H1 (cell line): ENCODE measurements around the gene RIN1. TPM values are rescaled to one million over a fixed set of nuclear protein-coding genes. Genes with fewer than 3 reads are reported as not detected.

ENCODE experiments used
- CTCF ChIA-PET: fragments of 300-600 bp; sonication (Branson Sonifier 250); formaldehyde crosslinking; loops from one replicate; lab custom pipeline; 2021; ENCODE audit not compliant: partially characterized antibody; lab: Charles Lee
- POLR2A ChIA-PET: fragments of 300-600 bp; sonication (Branson Sonifier 250); formaldehyde crosslinking; loops from one replicate; lab custom pipeline; 2021; ENCODE audit warnings: inconsistent platforms; ENCODE audit not compliant: partially characterized antibody; lab: Charles Lee
- DNase-seq, 2 experiments: peaks; one replicate each; pipeline versions ENCODE4 v3.0.0 to v3.0.0-alpha.2; 2010 to 2022; ENCODE audit warnings: low spot score in 2 of 2, low read depth in 1 of 2, mixed read lengths in 1 of 2
- FAIRE-seq: peaks from 2 replicates; lab custom pipeline; 2011; peaks lifted over from hg19 to GRCh38; lab: Jason Lieb, UNC
- H2AFZ ChIP-seq: 2 replicates; pipeline ENCODE4 v1.8.1; 2012; ENCODE audit warnings: low read length, inconsistent platforms
- H2AK5ac ChIP-seq: 2 replicates; pipeline ENCODE4 v1.6.1; 2013; ENCODE audit warnings: low read depth, low read length
- H2BK120ac ChIP-seq: replicated peaks from 2 replicates; pipeline ENCODE3; 2013; ENCODE audit warnings: low read depth, low read length, inconsistent platforms
- H2BK12ac ChIP-seq: 2 replicates; pipeline ENCODE4 v1.6.1; 2013; ENCODE audit warnings: low read depth, low read length
- H2BK15ac ChIP-seq: 2 replicates; pipeline ENCODE4 v1.6.1; 2013; ENCODE audit warnings: low read length
- H2BK20ac ChIP-seq: 2 replicates; pipeline ENCODE4 v1.6.1; 2013; ENCODE audit warnings: low read length
- H2BK5ac ChIP-seq: 2 replicates; pipeline ENCODE4 v1.6.1; 2013; ENCODE audit warnings: low read depth, low read length
- H3K14ac ChIP-seq: 2 replicates; pipeline ENCODE4 v1.6.1; 2013; ENCODE audit warnings: inconsistent platforms; ENCODE audit not compliant: insufficient read length
- H3K18ac ChIP-seq: 2 replicates; pipeline ENCODE4 v1.6.1; 2013; ENCODE audit warnings: low read length; ENCODE audit errors: extremely low read depth
- H3K23ac ChIP-seq: 2 replicates; pipeline ENCODE4 v1.6.1; 2013; ENCODE audit warnings: inconsistent platforms; ENCODE audit not compliant: insufficient read length
- H3K23me2 ChIP-seq: 2 replicates; pipeline ENCODE4 v1.6.1; 2013; ENCODE audit warnings: low read depth, low read length
- H3K27ac ChIP-seq: 2 replicates; pipeline ENCODE4 v1.6.1; 2011; ENCODE audit warnings: low read depth, low read length, inconsistent platforms
- H3K27me3 ChIP-seq, 4 experiments: replicated peaks in 1 of 4; 1 replicate in 1 of 4; 2 replicates in 3 of 4; pipeline versions ENCODE4 v1.6.1 to v1.8.1; 2011 to 2013; ENCODE audit warnings: low read length in 3 of 4, mild to moderate bottlenecking in 3 of 4, inconsistent platforms in 2 of 4, mixed read lengths in 2 of 4, moderate library complexity in 1 of 4; ENCODE audit not compliant: control insufficient read depth in 3 of 4, insufficient read depth in 3 of 4; ENCODE audit errors: extremely low read depth in 1 of 4
- H3K36me3 ChIP-seq, 4 experiments: 2 replicates each; pipeline versions ENCODE4 v1.6.1 to v1.8.1; 2011 to 2013; ENCODE audit warnings: mild to moderate bottlenecking in 4 of 4, low read length in 3 of 4, moderate library complexity in 2 of 4, control low read depth in 1 of 4, inconsistent platforms in 1 of 4; ENCODE audit not compliant: insufficient read depth in 4 of 4, control insufficient read depth in 2 of 4
- H3K4ac ChIP-seq: replicated peaks from 2 replicates; pipeline ENCODE3; 2013; ENCODE audit warnings: low read length, low read depth, mixed read lengths, inconsistent platforms; ENCODE audit not compliant: insufficient read length
- H3K4me1 ChIP-seq, 4 experiments: replicated peaks in 1 of 4; 1 replicate in 1 of 4; 2 replicates in 3 of 4; pipeline versions ENCODE4 v1.6.1 to v1.8.1; 2011 to 2013; ENCODE audit warnings: low read length in 3 of 4, inconsistent platforms in 2 of 4, mixed read lengths in 1 of 4; ENCODE audit not compliant: insufficient read depth in 4 of 4, control insufficient read depth in 3 of 4
- H3K4me2 ChIP-seq, 2 experiments: 2 replicates each; pipeline versions ENCODE4 v1.6.1 to v1.8.1; 2011 to 2013; ENCODE audit warnings: low read depth in 2 of 2, low read length in 2 of 2, control low read depth in 1 of 2, inconsistent platforms in 1 of 2, mild to moderate bottlenecking in 1 of 2; ENCODE audit not compliant: insufficient read depth in 1 of 2
- H3K4me3 ChIP-seq, 4 experiments: fragments of 200-600, 300-600 bp in 1 of 4; sonication (generic), shearing (Covaris generic), sonication (Bioruptor Twin) in 1 of 4; 2 replicates each; pipeline versions ENCODE4 v1.5.1 to v1.8.1; 2011 to 2016; ENCODE audit warnings: low read length in 4 of 4, low read depth in 3 of 4, control low read depth in 2 of 4, inconsistent platforms in 2 of 4, mild to moderate bottlenecking in 2 of 4, mixed read lengths in 1 of 4, moderate library complexity in 1 of 4; ENCODE audit not compliant: insufficient read depth in 2 of 4; ENCODE audit errors: extremely low read depth in 1 of 4
- H3K56ac ChIP-seq: replicated peaks from 2 replicates; pipeline ENCODE3; 2013; ENCODE audit warnings: low read depth, mild to moderate bottlenecking, mixed read lengths, low read length, inconsistent platforms; ENCODE audit not compliant: insufficient read length
- H3K79me1 ChIP-seq: 2 replicates; pipeline ENCODE4 v1.6.1; 2013; ENCODE audit warnings: low read depth, low read length, control low read depth
- H3K79me2 ChIP-seq, 2 experiments: 2 replicates each; pipeline versions ENCODE4 v1.6.1 to v1.8.1; 2012 to 2013; ENCODE audit warnings: low read length in 2 of 2, mild to moderate bottlenecking in 2 of 2, inconsistent platforms in 1 of 2; ENCODE audit not compliant: insufficient read depth in 2 of 2, control insufficient read depth in 1 of 2
- H3K9ac ChIP-seq, 4 experiments: replicated peaks in 1 of 4; 1 replicate in 1 of 4; 2 replicates in 3 of 4; pipeline versions ENCODE4 v1.6.1 to v1.8.1; 2011 to 2013; ENCODE audit warnings: low read depth in 3 of 4, low read length in 3 of 4, control low read depth in 2 of 4, mild to moderate bottlenecking in 2 of 4, moderate library complexity in 2 of 4, inconsistent platforms in 1 of 4; ENCODE audit errors: extremely low read depth in 1 of 4
- H3K9me3 ChIP-seq, 2 experiments: 2 replicates each; pipeline versions ENCODE4 v1.6.1 to v1.8.1; 2012 to 2013; ENCODE audit warnings: mild to moderate bottlenecking in 2 of 2, moderate library complexity in 2 of 2, control low read depth in 1 of 2, inconsistent platforms in 1 of 2, low read depth in 1 of 2, low read length in 1 of 2, mixed read lengths in 1 of 2; ENCODE audit not compliant: insufficient read depth in 2 of 2
- H4K20me1 ChIP-seq, 2 experiments: replicated peaks in 1 of 2; 2 replicates each; pipeline versions ENCODE3 to v1.8.1; 2011 to 2013; ENCODE audit warnings: inconsistent platforms in 2 of 2, low read length in 2 of 2, mild to moderate bottlenecking in 1 of 2; ENCODE audit not compliant: insufficient read depth in 2 of 2, control insufficient read depth in 1 of 2
- H4K5ac ChIP-seq: 2 replicates; pipeline ENCODE4 v1.6.1; 2013; ENCODE audit warnings: low read length, low read depth, mixed read lengths, inconsistent platforms; ENCODE audit not compliant: insufficient read length
- H4K8ac ChIP-seq: 2 replicates; pipeline ENCODE4 v1.8.0; 2013; ENCODE audit warnings: mild to moderate bottlenecking, moderate library complexity, low read length, inconsistent platforms; ENCODE audit not compliant: insufficient read depth; ENCODE audit errors: extremely low read depth
- H4K91ac ChIP-seq: replicated peaks from 2 replicates; pipeline ENCODE3; 2013; ENCODE audit warnings: low read length, mixed read lengths, inconsistent platforms; ENCODE audit not compliant: insufficient read length
- ASH2L ChIP-seq: fragments of 200-600, 300-600 bp; sonication (generic); IDR thresholded peaks from one replicate; pipeline ENCODE4 v1.7.1; 2017; ENCODE audit warnings: low read length
- BRCA1 ChIP-seq: IDR thresholded peaks from 2 replicates; pipeline ENCODE4 v1.6.1; 2012; ENCODE audit warnings: low read depth, low read length, improper control_type of control experiment
- CHD2 ChIP-seq: IDR thresholded peaks from 2 replicates; pipeline ENCODE4 v1.6.1; 2012; ENCODE audit warnings: low read length, improper control_type of control experiment
- JUN ChIP-seq: IDR thresholded peaks from 2 replicates; pipeline ENCODE4 v1.6.1; 2011; ENCODE audit warnings: low read depth, mild to moderate bottlenecking, improper control_type of control experiment, low read length
- KDM5A ChIP-seq: fragments of 200-600 bp; IDR thresholded peaks from 2 replicates; pipeline ENCODE4 v1.7.1; 2012; ENCODE audit warnings: mild to moderate bottlenecking, low read length, inconsistent platforms, mixed read lengths
- NANOG ChIP-seq: IDR thresholded peaks from 2 replicates; pipeline ENCODE4 v1.6.1; 2011; ENCODE audit warnings: low read length, low read depth, mild to moderate bottlenecking, inconsistent platforms; ENCODE audit not compliant: insufficient read depth, poor library complexity, severe bottlenecking
- RNF2 ChIP-seq: fragments of 200-900, 300-1000 bp; sonication (generic); IDR thresholded peaks from 2 replicates; pipeline ENCODE4 v1.7.1; 2016; ENCODE audit warnings: borderline replicate concordance, low read depth, mild to moderate bottlenecking, antibody characterized with exemption, low read length; ENCODE audit not compliant: poor library complexity, severe bottlenecking; ENCODE audit errors: missing control alignments
- SP2 ChIP-seq: IDR thresholded peaks from 2 replicates; pipeline ENCODE4 v1.6.1; 2012; ENCODE audit warnings: mild to moderate bottlenecking, low read length, inconsistent platforms
- SUZ12 ChIP-seq: fragments of 200-600 bp; sonication (generic); IDR thresholded peaks from 2 replicates; pipeline ENCODE4 v1.6.1; 2012; ENCODE audit warnings: mild to moderate bottlenecking, inconsistent platforms, low read length, moderate library complexity, mixed read lengths
- TBP ChIP-seq: IDR thresholded peaks from 2 replicates; pipeline ENCODE4 v1.6.1; 2011; ENCODE audit warnings: low read depth, low read length, improper control_type of control experiment
- TCF12 ChIP-seq: IDR thresholded peaks from 2 replicates; pipeline ENCODE4 v1.6.1; 2011; ENCODE audit warnings: low read depth, mild to moderate bottlenecking, low read length
- ZNF274 ChIP-seq: IDR thresholded peaks from 2 replicates; pipeline ENCODE4 v1.7.0; 2012; ENCODE audit warnings: low read length, borderline replicate concordance; ENCODE audit errors: extremely low read depth
- WGBS, 2 experiments: shearing (Covaris generic) in 1 of 2; methylation state at CpG; one replicate each; pipeline versions ENCODE4 v1.1.6 to v1.1.7; 2013 to 2015; ENCODE audit warnings: low lambda C conversion rate in 2 of 2, mixed read lengths in 2 of 2, inconsistent platforms in 1 of 2, low coverage in 1 of 2, missing lambda C conversion rate in 1 of 2; ENCODE audit not compliant: insufficient replicate concordance in 2 of 2, insufficient coverage in 1 of 2, insufficient read length in 1 of 2; ENCODE audit errors: extremely low coverage in 1 of 2, missing lambda C conversion rate in 1 of 2; 5-methylcytosine and 5-hydroxymethylcytosine counted together
- polyA plus RNA-seq, 7 experiments: library from polyadenylated mRNA; depleted of rRNA in 3 of 7; stranded (reverse) in 5 of 7; unstranded in 2 of 7; fragments of >200 nt in 5 of 7; fragments of 200-250 nt in 2 of 7; gene quantifications; 1 replicate in 5 of 7; 2 replicates in 1 of 7; 4 replicates in 1 of 7; pipeline versions ENCODE4 v1.2.1 to v1.2.3, GENCODE V29; 2011 to 2013; ENCODE audit warnings: missing spikeins in 2 of 7, mixed read lengths in 2 of 7
- total RNA-seq: library from RNA; stranded (reverse); fragmentation: NEBNext Ultra II Directional; extraction: Animal tissue kit (Norgen Biotek cat#: 25700); gene quantifications from 2 replicates; pipeline ENCODE4 v1.2.1, GENCODE V29; 2021
- TF ChIP-seq, protein P1 (sequence below): IDR thresholded peaks from 2 replicates; pipeline ENCODE4 v1.6.1; 2011; ENCODE audit warnings: low read depth, mild to moderate bottlenecking, low read length; ENCODE audit not compliant: insufficient read depth

Gene RIN1
- total and polyA plus RNA-seq, 2 of the 8 experiments (the other 6 are each of a cell fraction or from before 2014, with no cell fraction given) = 2.5 to 5.4 TPM

DNA sequence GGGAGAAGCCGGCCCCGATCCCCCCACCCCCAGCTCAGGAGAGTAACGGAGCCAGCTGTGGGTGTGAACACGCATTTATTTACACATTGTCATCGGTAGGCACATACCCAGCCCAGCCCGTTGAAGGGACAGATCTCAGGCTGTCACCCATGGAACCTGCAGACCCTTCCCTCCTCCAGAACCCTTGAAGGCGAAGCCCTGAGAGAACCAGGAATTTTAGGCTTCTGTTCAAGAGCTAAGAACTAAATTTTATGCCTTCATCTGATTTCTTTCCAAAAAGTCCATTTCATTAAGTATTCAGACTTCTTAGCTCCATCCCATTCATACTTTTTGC lies 9.0 kb upstream of the RIN1 start:
- FAIRE-seq (no peak), DNase-seq (no peak)
- H2BK12ac ChIP-seq = no peak overlapping the region
- no peak overlapping the region for H3K23ac ChIP-seq
- peaks cover 6 to 12% (median 9%) of the 10 kb centered on the region in 4 experiments; a peak in 4 of 8 replicates for H3K36me3 ChIP-seq
- H3K9ac ChIP-seq = peak overlapping the region in 1 of 4 experiments; percentile 25; a peak in 1 of 7 replicates
- no peak overlapping the region for H2BK120ac ChIP-seq
- H3K56ac ChIP-seq = peak overlapping the region; percentile 34
- no peak overlapping the region for H2AFZ ChIP-seq
- no peaks in the 10 kb centered on the region for H3K9me3 ChIP-seq
- no peak overlapping the region for H4K91ac ChIP-seq
- H2AK5ac ChIP-seq = no peak overlapping the region
- peaks cover 3% of the 10 kb centered on the region for H3K79me1 ChIP-seq
- POLR2A ChIA-PET = interaction anchor here (0.9 to 28.7 kb wide), 10 partner anchors 13 to 63 kb away, joined by 3 to 487 read pairs (median 8); partner anchors contain the start of genes CD248, RIN1, SLC29A2 and YIF1A
- peaks cover 0 to 2% (median 0%) of the 10 kb centered on the region in 4 experiments; a peak in 3 of 7 replicates for H3K27me3 ChIP-seq
- peak overlapping the region; percentile 88 to 93 for H3K4me2 ChIP-seq
- H2BK5ac ChIP-seq = no peak overlapping the region
- peaks cover 3 to 8% of the 10 kb centered on the region in 2 experiments for H4K20me1 ChIP-seq
- no peak overlapping the region for H4K8ac ChIP-seq
- no peak overlapping the region for H2BK15ac ChIP-seq
- CTCF ChIA-PET = interaction anchor here (1.0 to 3.9 kb wide), 9 partner anchors 10 to 85 kb away, joined by 3 to 27 read pairs (median 10); partner anchors contain the start of genes RIN1 and SLC29A2
- H3K27ac ChIP-seq = no peak overlapping the region
- no peak overlapping the region for H4K5ac ChIP-seq
- H3K4me1 ChIP-seq = peaks cover 0 to 15% (median 9%) of the 10 kb centered on the region in 4 experiments; a peak in 6 of 7 replicates
- no peak overlapping the region for H2BK20ac ChIP-seq
- 25% methylated on average over 7 of the region's 7 CpGs; no CpG with 5 or more reads in 1 of the 2 experiments for WGBS, 2 experiments
- peaks cover 21% of the 10 kb centered on the region for H3K23me2 ChIP-seq
- H3K14ac ChIP-seq = no peak overlapping the region
- peak overlapping the region; percentile 72 to 100 (median 92); a peak in 6 of 8 replicates for H3K4me3 ChIP-seq
- H3K18ac ChIP-seq = no peak overlapping the region
- H3K4ac ChIP-seq = no peak overlapping the region
- H3K79me2 ChIP-seq = peaks cover 0 to 14% of the 10 kb centered on the region in 2 experiments; a peak in 2 of 4 replicates
- TF ChIP-seq TBP = no peak
- TF ChIP-seq, protein P1, sequence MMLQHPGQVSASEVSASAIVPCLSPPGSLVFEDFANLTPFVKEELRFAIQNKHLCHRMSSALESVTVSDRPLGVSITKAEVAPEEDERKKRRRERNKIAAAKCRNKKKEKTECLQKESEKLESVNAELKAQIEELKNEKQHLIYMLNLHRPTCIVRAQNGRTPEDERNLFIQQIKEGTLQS = no peak
- no peak for TF ChIP-seq KDM5A
- no peak for TF ChIP-seq SP2
- no peak for TF ChIP-seq ZNF274
- TF ChIP-seq CHD2 = no peak
- no peak for TF ChIP-seq RNF2
- no peak for TF ChIP-seq NANOG
- TF ChIP-seq JUN = no peak
- no peak for TF ChIP-seq BRCA1
- no peak for TF ChIP-seq TCF12
- TF ChIP-seq SUZ12 = no peak
- no peak for TF ChIP-seq ASH2L
